ENCODE results near the gene KLRG1.

- TF ChIP-seq EP300 (IDR thresholded peaks at IDR 0.05) (no peak), POLR2AphosphoS5 (IDR thresholded peaks at IDR 0.05) (no peak)
Measured at GRCh38 chr12:9002335-9002734, 13.0 kb downstream of the KLRG1 start.

Data from upper lobe of left lung (tissue), 4 donors.